CD4-positive, alpha-beta T cell treated with Interleukin-17A for 1 hour (primary cell): ENCODE data around the gene MYH2.
"Not testable (repeated sequence)": the region's sequence is repeated elsewhere in the genome, so short reads cannot be mapped to it uniquely, and the experiment has no call there.

Experiments used
- DNase-seq: peaks from one replicate; pipeline ENCODE4 v3.0.0-alpha.2; 2020

MYH2 gene

DNA sequence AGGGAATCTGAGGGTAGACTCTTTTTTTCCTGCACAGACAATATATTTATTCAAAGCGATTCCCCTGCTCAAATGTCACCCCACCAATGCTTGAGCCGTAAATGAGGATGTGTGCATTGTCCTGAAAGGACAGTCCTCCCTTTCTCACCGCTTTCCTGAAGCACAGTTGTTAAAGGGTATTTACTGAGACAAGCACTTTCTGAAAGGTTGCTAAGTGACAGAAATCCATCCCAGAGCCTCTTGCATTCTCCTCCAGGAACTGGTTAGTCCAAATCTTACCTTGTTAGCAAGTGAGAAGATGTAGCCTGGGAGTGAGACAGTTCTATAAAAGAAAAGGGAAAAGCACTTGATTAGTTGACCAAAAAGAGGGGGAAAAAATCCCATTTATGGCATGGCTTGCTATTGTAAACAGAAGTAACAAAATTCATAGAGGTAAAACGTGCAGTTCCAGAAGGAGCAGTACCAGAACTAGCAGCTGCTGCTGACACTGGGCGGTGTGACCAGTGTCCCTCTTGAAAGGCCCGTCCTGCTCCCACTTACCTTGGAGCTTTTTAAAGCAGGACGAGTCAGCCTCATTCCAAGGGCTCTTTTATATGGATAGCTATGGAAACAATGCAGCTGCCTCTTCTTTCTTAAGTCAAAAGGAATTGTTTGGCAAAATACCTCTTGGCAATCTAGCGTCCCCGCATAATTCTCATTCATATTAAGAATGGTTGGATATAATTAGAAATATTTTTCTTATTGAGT is at the start of gene MYH2:
TSS of gene MYH2 (minus strand) at position 563 of the 747 bp plus-strand sequence. CDS start 1,738 bp downstream, outside the sequence.
- DNase-seq, result no peak

DNA sequence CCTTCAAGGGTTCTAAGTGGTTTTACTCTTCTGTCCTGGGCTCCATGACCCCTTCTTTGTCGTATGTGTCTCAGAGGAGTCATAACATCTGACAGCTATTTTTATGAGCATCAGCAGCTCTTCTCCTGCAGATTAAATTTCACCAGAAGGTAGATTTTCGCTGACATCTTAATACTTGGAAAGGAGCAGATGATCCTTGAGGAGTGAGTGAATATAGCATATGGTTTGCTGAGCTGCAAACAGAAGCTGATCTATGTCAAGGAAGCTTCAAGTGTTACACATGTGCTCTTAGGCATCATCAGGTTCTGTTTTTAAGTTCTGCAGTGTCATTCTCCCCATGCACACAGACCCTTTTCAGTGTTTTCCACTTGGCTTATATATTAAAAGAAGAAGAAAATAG is 49.2 kb upstream of the MYH2 start:
- no peak for DNase-seq

DNA sequence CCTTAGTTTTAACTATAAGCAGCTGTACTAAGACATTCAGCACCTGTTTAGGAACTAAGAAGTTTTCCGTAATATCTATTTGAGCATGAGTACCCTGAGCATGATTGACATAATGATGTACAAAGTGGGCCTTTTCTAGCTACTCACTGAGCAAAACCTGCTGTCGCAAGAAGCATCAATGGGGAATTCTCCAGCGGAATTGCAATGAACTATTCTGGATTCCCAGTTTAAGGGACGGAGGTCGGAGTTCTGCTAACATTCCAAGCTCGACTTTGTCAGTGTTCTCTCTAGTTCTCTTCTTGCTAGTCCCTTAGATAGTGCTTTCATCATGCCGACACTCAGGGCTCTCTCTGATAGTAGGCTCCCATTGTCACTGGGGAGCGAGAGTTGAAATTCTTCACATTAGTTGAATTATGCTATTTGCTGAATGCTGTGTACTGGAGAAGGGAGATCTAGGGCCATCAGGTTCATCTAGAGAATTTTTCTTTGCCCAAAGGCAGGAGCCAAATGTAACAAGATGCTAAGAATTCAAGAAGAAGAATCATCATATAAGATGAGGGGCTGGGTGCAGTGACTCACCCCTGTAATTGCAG is 40.2 kb upstream of the MYH2 start:
- DNase-seq, result no peak

DNA sequence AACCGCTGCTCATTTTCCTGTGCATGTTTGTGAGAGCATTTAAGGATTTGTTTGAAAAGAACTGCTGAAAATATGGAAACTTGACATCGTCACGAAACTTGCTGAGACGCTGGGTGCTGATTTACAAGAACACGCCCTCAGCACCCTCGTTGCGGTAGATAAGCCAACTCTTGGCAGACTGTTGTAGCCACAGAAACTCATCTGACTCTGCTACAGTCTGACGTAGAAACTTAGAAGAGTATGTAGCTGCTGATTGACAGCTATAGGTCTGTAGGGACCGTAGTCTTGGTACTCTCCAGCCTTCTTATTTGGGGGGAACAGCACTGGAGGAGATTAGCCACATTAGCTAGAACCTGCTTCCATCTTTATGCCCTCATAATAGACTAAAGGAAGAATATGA is 36.1 kb upstream of the MYH2 start:
- no peak for DNase-seq

DNA sequence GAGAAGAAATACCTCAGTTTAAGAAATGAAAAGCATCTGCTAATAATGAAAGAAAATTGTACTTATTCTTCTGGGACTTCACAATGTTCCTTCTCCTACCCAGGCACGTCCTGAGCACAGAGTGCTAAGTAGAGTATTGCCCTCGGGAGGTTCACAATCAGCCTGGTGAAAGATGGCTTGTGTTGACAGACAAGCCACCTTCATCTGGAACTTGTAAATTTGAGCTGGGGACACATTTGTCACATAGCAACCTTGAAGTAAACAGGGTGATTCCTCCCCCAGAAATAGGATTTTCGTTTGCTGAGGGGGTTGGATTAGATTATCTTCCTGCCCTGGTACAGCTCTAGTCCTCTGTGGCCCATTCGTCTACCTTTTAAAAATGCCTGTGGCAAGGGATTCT is 34.4 kb upstream of the MYH2 start:
- DNase-seq, result no peak

DNA sequence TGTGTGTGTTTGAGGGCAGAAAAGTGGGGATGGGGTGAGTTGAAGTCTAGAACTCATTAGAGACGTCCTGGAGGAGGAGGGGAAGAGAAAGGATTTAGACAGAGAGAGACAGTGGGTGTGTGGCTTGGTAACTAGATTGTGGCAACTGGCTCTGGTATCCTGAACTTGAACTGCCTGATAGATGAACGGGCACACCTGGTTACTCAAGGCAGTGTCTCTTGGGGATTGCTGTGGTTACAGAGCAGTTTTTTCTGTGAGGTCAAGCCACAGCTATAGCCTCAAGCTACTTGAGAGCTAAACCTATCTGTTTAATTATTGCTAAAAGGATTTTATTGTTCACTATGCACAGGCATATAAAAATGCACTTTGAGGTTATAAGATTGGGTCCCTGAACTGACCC is 29.8 kb upstream of the MYH2 start:
- DNase-seq, result no peak

DNA sequence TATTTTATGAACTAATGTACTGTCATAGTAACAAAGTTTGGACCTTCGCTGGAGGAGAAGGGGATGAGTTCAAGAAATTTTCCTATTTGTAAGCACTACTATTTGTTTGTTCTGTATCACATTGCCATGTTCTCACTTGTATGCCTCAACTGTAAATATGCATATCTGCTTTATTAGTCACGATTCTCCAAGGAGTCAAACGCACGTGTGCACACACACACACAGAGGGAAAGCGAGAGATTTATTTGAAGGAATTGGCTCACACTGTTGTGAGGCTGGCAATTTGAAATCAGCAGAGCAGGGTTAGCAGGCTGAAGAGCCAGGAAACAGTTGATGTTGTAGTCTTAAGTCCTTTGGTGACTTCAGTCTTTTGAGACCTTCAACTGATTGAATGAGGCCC is 24.9 kb upstream of the MYH2 start:
- no peak for DNase-seq

DNA sequence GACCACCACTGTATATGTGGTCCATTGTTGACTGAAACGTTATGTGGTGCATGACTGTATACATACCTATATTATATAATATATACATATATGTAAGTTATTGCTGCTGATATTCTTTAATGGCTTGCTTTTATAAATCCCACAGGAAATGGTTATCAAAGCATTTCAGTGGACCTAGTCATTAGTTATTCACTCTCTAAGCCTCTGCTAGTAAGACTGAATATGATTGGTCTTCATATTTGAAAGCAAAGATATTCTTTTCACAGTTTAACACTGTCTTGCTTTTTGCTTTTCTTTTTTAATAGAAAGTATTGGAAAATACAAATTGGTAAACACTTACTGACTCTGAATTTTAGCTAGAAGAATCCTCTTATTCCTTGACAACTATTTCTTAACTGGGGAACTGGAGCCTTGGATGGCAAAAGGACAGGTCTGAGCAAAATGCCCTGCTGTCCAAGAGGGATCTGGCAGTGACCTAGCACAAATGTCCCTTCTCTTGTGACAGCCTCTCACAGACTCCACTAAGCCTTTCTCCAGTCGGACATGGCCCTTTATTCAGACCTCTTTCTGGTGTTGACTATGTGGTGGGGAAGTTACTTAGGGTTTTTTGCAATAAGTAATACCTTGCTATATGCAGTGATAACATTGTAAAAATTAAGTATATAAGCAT is 14.7 kb upstream of the MYH2 start:
- DNase-seq, result no peak

DNA sequence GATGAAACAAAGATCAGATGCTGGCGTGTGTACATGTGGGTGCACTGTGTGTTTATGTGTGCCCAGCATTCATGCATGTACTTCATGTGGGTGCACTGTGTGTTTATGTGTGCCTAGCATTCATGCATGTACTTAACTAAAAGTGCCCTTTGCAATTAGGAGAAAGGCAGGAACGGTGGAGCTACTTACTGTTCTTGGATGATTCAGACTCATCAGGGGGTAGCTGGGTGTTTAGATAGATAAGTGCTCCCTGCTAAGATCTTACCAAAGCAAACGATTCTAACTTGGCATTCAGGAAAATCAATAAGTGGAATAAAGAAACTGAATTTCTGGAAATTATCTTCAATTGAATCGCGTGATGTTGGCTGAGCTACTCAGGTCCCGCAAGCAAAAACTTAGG is 8.6 kb upstream of the MYH2 start:
- no peak for DNase-seq

DNA sequence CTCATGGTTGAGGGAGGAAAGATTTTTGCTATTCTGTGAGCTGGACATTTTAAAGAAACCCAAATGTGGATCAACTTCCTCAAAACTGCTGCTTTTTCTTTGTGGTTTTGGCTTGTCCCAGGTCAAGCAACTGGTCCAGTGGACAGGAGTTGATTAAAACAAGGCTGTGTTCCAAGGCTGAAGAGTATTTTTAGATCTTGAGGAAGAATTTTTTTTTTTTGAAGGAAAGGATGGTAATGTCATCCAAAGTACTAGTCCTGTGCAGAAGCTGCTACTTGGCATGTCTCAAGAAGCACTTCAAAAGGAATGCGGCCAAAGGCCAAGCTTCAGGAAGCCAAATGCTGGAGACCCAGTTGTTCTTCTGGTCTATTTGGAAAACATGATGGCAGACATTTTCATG is 8.0 kb upstream of the MYH2 start:
- no peak for DNase-seq

DNA sequence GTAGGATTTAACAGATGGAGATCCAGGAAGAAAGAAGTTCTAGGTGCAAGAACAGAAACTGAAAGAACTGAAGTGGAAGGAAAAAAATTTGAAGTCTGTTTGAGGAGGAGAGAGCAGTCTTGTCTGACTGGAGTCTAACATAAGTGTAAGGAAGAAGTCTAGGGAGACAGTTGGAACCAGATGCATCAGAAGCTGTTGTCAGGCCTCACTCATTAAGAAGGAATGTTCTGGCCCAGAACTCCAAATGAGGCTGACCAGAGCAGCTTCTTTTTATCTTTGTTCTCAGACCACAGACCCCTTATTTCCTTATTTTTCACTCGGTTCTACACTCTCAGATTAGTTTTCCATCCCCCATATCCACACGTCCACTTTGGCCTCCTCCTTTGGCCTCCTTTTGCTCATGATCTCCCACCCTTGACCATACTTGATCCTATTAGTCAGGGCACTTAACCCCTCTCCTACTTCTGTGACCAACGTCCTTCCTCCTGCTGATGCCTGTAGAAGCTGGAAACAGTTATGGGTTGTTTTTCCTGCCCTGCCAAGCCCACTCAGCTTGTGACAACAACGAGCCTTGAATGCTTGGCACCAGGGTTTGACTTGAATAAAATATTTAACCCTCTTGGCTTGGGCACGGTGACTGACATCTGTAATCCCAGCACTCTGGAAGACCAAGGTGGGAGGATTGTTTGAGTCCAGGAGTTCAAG is 7.0 kb upstream of the MYH2 start:
- no peak for DNase-seq

DNA sequence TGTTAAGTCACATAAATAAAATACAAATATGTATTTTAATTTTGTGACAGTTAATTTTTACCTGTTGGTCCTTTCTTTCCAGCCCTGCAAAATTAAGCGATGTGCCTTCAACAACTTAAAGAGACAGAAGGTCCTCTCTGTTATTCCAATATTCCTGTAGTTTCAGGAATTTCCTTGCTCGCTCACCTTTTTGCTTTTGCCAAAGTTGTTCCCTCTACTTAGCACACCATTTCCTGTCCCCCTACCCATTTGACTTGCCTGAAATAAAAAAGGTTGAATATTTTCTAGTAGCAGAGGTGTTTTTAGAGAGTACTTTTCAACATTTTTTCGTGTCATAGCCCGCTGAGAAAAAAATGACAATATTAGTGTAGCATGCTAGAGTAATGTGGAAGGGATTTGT is 556 bp upstream of the MYH2 start:
- DNase-seq, result no peak

DNA sequence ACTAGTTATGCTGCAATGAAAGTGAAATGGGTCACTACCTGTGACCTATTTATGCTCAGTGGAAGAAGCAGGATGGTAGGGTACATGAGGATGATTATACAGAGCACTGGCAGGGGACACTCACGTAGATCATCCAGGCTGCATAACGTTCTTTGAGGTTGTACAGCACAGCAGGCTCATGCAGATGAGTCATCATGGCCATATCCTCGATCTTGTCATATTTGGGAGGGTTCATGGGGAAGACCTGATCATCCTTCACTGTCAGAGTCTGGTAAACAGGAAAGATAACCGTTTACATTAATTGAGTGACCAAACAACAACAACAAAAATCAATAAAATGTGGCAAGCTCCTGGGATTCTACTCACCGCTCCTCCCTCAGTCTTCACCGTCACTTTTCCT is 2.1 kb downstream of the MYH2 start:
- no peak for DNase-seq

DNA sequence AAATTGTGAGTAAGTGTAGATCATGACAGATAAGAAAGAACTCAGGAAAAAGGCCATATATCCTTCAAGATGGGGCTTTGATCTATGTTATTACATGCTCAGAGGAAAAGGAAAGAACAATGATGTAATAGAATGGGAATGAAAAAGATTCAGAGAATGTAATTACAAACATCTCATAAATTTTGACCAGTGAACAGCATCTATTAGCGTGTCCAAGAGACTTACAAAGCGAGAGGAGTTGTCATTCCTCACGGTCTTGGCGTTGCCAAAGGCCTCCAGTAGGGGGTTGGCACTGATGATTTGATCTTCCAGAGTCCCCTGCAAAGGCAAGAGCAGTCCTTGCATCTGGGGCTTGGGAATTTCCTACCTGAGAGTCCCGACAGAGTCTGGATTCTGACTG is 6.0 kb downstream of the MYH2 start:
- not testable (repeated sequence) for DNase-seq

DNA sequence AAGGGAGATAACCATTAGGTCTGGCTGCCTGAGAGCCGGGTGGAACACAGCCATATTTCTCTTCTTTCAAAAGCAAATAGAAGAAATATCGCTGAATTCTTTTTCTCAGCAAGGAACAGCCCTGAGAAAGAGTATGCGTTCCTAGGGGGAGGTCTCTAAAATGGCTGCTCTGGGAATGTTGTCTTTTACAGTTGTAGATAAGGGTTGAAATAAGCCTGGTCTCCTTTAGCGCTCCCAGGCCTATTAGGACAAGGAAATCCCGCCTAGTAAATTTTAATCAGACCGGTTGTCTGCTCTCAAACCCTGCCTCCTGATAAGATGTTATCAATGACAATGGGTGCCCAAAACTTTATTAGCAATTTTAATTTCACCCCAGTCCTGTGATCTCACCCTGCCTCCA is 8.3 kb downstream of the MYH2 start:
- not testable (repeated sequence) for DNase-seq

DNA sequence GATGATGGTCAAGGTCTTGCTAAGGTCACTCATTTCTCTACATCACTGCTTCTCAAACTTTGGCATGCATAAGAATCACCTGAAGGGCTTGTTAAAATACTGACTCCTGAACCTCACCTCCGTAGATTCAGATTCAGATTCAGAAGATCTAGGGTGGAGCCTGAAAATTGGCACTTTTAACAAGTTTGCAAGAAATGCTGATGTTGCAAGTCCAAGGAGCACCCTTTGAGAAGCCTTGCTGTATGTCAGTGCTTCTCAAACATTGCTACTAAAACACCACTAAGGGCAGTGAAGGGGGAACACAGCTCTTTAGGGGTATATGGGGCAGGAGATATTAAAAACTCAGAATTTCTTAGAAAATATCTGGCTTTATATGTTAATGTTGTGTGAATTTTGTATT is 17.4 kb downstream of the MYH2 start:
- no peak for DNase-seq

DNA sequence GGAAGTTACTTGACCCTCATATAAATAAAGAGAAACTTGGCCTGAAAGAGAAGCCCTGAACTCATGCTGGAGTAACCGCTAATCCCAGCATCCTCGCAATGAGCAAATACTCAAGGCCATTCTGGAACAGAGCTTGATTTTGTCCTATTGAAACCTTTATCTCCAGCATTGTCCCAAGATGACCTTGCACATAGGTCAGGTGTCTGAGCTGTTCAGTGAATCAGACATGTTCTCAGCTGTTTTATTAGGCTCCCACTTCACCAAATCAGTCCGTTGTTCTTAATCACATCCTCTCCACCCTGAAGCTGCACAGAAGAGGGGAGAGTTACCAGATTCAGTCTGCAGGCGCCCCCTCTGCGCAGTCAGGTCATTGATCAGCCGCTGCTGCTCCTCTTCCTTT is 22.0 kb downstream of the MYH2 start:
- DNase-seq, result no peak

DNA sequence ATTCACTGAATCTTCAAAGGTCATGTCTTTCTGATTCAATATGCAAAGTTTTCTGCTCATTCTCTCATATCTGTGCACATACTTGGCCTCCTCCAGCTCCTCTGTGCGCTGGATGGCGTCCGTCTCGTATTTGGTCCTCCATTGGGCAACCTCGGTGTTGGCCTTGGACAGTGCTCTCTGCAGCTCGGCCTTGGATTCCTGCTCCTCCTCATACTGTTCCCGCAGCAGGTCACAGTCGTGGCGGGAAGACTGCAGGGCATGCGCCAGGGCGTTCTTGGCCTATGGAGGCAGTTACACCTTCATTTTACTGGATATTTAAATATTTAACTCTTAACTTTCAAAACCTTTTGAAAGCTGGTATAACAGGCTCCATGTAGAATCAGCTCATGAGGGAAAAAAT is 22.9 kb downstream of the MYH2 start:
- DNase-seq, result no peak

DNA sequence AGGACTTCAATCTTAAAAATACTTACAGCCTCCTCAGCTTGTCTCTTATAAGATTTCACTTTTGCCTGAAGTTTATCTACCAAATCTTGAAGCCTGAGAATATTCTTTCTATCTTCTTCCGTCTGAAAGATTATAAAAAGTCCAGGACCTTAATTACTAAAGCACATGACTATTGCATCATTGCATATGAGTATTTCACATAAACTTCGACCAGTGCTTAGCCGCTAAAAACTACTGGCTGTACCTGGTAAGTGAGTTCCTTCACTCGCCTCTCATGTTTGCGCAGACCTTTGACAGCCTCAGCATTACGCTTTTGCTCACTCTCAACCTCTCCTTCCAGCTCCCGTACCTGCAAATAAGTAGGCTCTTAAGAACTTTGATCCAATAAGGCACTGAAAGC is 26.4 kb downstream of the MYH2 start:
- DNase-seq, result no peak

DNA sequence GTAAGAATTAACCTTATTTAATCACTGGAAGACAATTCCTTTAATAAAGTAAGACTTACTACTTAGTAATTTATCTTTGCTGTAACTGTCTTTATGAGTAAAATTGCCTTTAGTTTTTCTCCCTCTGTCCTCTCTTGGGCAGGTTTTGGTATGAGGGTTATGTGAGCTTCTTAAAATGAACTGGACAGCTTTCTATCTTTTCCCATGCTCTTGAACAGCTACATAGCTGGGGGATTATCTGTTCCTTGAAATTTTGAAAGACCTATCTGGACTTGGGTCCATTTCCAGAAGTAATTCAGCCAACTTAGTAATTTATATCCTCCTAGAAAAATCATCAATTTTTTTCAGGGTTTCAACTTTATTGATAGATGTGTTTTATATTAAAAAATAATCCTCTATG is 27.5 kb downstream of the MYH2 start:
- DNase-seq, result no peak

DNA sequence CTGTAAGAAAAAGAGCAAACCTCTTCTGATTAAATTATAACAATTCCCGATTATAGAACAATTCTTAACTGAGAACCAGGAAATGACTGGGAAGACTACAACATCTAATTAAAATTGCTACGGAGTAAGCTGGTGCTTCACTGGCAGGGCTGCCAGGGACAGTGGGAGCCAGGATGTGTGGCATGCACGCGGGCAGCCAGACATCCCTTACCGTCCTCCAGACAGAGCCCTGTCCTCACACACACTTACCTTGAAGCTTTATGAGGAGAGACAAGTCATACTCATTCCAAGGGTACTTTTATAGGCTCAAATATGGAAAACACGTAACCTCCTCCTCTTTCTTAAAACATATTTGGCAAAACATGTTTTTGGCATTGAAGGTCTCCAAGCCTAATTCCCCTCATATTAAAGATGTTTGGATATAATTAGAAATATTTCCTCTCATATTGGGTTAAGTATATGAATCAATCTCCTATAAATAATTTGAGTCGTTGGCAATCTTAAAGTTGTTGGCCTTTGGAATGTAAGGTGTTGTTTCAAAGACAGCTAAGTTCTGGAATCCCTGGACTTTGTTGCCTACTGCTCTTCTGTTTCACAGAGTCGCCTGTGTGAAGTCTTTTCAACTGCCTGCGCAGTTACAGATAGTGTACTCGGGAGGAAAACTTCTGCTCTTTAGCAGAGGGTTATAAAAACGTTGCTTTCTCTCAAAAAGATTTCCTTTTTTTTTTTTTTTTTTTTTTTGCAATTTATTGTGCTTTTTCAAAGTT is 31.0 kb downstream of the MYH2 start, which contains the start of gene MYH1:
TSS of gene MYH1 (minus strand) at position 272 of the 767 bp plus-strand sequence. CDS start 1,900 bp downstream, outside the sequence.
- DNase-seq, result no peak

DNA sequence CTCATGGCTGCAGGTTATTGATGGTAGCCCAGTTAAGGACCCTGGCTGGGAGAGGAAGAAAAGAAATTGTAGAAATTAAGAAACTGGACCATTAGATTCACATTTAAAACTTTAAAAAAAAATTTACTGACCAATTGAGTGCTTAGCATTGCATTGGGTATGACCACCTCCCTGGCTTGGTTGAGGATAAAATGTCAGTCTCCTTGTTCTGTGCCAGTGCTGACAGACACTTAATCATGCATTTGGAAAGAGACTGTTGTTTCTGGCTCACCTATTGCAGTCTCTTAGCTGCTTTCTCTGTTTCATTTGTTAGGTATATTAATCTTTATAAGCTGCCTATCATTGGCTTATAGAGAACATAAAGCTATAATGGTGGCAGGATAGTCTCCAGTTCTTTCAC is 32.8 kb downstream of the MYH2 start:
- DNase-seq, result no peak

DNA sequence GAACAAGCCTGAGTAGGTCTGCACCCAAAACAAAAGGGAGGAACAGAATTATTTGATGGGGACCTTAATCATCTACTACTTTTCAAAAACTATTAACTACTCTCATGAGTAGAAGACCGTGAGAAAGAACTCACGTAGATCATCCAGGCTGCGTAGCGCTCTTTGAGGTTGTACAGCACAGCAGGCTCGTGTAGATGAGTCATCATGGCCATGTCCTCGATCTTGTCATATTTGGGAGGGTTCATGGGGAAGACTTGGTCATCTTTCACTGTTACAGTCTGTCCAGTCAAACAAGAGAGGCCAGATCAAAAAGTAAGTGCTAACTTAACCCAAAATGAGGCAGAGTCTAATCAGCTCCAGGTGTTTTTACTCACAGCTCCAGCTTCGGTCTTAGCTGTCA is 33.4 kb downstream of the MYH2 start:
- no peak for DNase-seq
